ENCODE results near the gene DPYSL4.

The DPYSL4 gene

GRCh38 chr10:132229834-132230556 lies 43.2 kb downstream of the DPYSL4 start:
- no peak overlapping the region for H3K27ac ChIP-seq (ENCODE audit: insufficient read depth, low read depth, low read length, poor library complexity, severe bottlenecking)
- no peaks in the 10 kb centered on the region for H3K36me3 ChIP-seq (ENCODE audit: control insufficient read depth, insufficient read depth, low read length)
- peaks cover 7% of the 10 kb centered on the region for H3K4me1 ChIP-seq (ENCODE audit: control insufficient read depth, insufficient read depth, low read length)
- no peaks in the 10 kb centered on the region for H3K27me3 ChIP-seq (ENCODE audit: control insufficient read depth, insufficient read depth, low read length, poor library complexity, severe bottlenecking)
- no peak overlapping the region for H3K4me3 ChIP-seq (ENCODE audit: insufficient read depth, low read depth, low read length)
- H3K9me3 ChIP-seq (ENCODE audit: control insufficient read depth, low read length) = no peaks in the 10 kb centered on the region
- 83 to 84% methylated on average over 36 of the region's 36 CpGs for WGBS, 2 experiments

- H3K27ac ChIP-seq (ENCODE audit: insufficient read depth, low read depth, low read length, poor library complexity, severe bottlenecking) = no peak overlapping the region
- no peaks in the 10 kb centered on the region for H3K9me3 ChIP-seq (ENCODE audit: control insufficient read depth, low read length)
- peaks cover 7% of the 10 kb centered on the region for H3K4me1 ChIP-seq (ENCODE audit: control insufficient read depth, insufficient read depth, low read length)
- no peaks in the 10 kb centered on the region for H3K27me3 ChIP-seq (ENCODE audit: control insufficient read depth, insufficient read depth, low read length, poor library complexity, severe bottlenecking)
- no peak overlapping the region for H3K4me3 ChIP-seq (ENCODE audit: insufficient read depth, low read depth, low read length)
- 86 to 88% methylated on average over 21 of the region's 21 CpGs for WGBS, 2 experiments
- H3K36me3 ChIP-seq (ENCODE audit: control insufficient read depth, insufficient read depth, low read length) = no peaks in the 10 kb centered on the region
Observed at GRCh38 chr10:132230557-132231210, 43.9 kb downstream of the DPYSL4 start.

GRCh38 chr10:132231656-132232022 lies 44.9 kb downstream of the DPYSL4 start:
- peaks cover 7% of the 10 kb centered on the region for H3K4me1 ChIP-seq (ENCODE audit: control insufficient read depth, insufficient read depth, low read length)
- no peak overlapping the region for H3K27ac ChIP-seq (ENCODE audit: insufficient read depth, low read depth, low read length, poor library complexity, severe bottlenecking)
- no peaks in the 10 kb centered on the region for H3K9me3 ChIP-seq (ENCODE audit: control insufficient read depth, low read length)
- H3K27me3 ChIP-seq (ENCODE audit: control insufficient read depth, insufficient read depth, low read length, poor library complexity, severe bottlenecking) = no peaks in the 10 kb centered on the region
- H3K36me3 ChIP-seq (ENCODE audit: control insufficient read depth, insufficient read depth, low read length) = no peaks in the 10 kb centered on the region
- H3K4me3 ChIP-seq (ENCODE audit: insufficient read depth, low read depth, low read length) = no peak overlapping the region
- 92 to 95% methylated on average over 13 of the region's 13 CpGs for WGBS, 2 experiments

- H3K27ac ChIP-seq (ENCODE audit: insufficient read depth, low read depth, low read length, poor library complexity, severe bottlenecking) = no peak overlapping the region
- peaks cover 10% of the 10 kb centered on the region for H3K4me1 ChIP-seq (ENCODE audit: control insufficient read depth, insufficient read depth, low read length)
- no peak overlapping the region for H3K4me3 ChIP-seq (ENCODE audit: insufficient read depth, low read depth, low read length)
- no peaks in the 10 kb centered on the region for H3K27me3 ChIP-seq (ENCODE audit: control insufficient read depth, insufficient read depth, low read length, poor library complexity, severe bottlenecking)
- no peaks in the 10 kb centered on the region for H3K36me3 ChIP-seq (ENCODE audit: control insufficient read depth, insufficient read depth, low read length)
- 91% methylated on average over 35 of the region's 35 CpGs for WGBS, 2 experiments
- H3K9me3 ChIP-seq (ENCODE audit: control insufficient read depth, low read length) = no peaks in the 10 kb centered on the region
Observed at GRCh38 chr10:132232023-132232951, 45.5 kb downstream of the DPYSL4 start.

GRCh38 chr10:132232981-132233380 lies 46.2 kb downstream of the DPYSL4 start:
- Histone ChIP-seq H3K4me3 (ENCODE audit: insufficient read depth, low read depth, low read length) (no peak overlapping the region), H3K9me3 (ENCODE audit: control insufficient read depth, low read length) (no peaks in the 10 kb centered on the region), H3K27ac (ENCODE audit: insufficient read depth, low read depth, low read length, poor library complexity, severe bottlenecking) (no peak overlapping the region), H3K36me3 (ENCODE audit: control insufficient read depth, insufficient read depth, low read length) (no peaks in the 10 kb centered on the region), H3K27me3 (ENCODE audit: control insufficient read depth, insufficient read depth, low read length, poor library complexity, severe bottlenecking) (no peaks in the 10 kb centered on the region), H3K4me1 (ENCODE audit: control insufficient read depth, insufficient read depth, low read length) (peaks cover 16% of the 10 kb centered on the region)
- 87 to 88% methylated on average over 9 of the region's 9 CpGs for WGBS, 2 experiments

- H3K27me3 ChIP-seq (ENCODE audit: control insufficient read depth, insufficient read depth, low read length, poor library complexity, severe bottlenecking) = no peaks in the 10 kb centered on the region
- H3K4me3 ChIP-seq (ENCODE audit: insufficient read depth, low read depth, low read length) = no peak overlapping the region
- peaks cover 19% of the 10 kb centered on the region for H3K4me1 ChIP-seq (ENCODE audit: control insufficient read depth, insufficient read depth, low read length)
- no peaks in the 10 kb centered on the region for H3K9me3 ChIP-seq (ENCODE audit: control insufficient read depth, low read length)
- H3K36me3 ChIP-seq (ENCODE audit: control insufficient read depth, insufficient read depth, low read length) = no peaks in the 10 kb centered on the region
- no peak overlapping the region for H3K27ac ChIP-seq (ENCODE audit: insufficient read depth, low read depth, low read length, poor library complexity, severe bottlenecking)
- WGBS, 2 experiments = 89% methylated on average over 18 of the region's 18 CpGs
Observed at GRCh38 chr10:132233501-132234085, 46.8 kb downstream of the DPYSL4 start.

GRCh38 chr10:132234860-132235259 lies 48.1 kb downstream of the DPYSL4 start:
- no peak overlapping the region for H3K4me3 ChIP-seq (ENCODE audit: insufficient read depth, low read depth, low read length)
- no peaks in the 10 kb centered on the region for H3K27me3 ChIP-seq (ENCODE audit: control insufficient read depth, insufficient read depth, low read length, poor library complexity, severe bottlenecking)
- H3K36me3 ChIP-seq (ENCODE audit: control insufficient read depth, insufficient read depth, low read length) = no peaks in the 10 kb centered on the region
- no peak overlapping the region for H3K27ac ChIP-seq (ENCODE audit: insufficient read depth, low read depth, low read length, poor library complexity, severe bottlenecking)
- no peaks in the 10 kb centered on the region for H3K9me3 ChIP-seq (ENCODE audit: control insufficient read depth, low read length)
- peaks cover 19% of the 10 kb centered on the region for H3K4me1 ChIP-seq (ENCODE audit: control insufficient read depth, insufficient read depth, low read length)
- 95 to 96% methylated on average over 6 of the region's 6 CpGs for WGBS, 2 experiments

GRCh38 chr10:132236161-132236560 lies 49.4 kb downstream of the DPYSL4 start:
- H3K27me3 ChIP-seq (ENCODE audit: control insufficient read depth, insufficient read depth, low read length, poor library complexity, severe bottlenecking) = no peaks in the 10 kb centered on the region
- H3K36me3 ChIP-seq (ENCODE audit: control insufficient read depth, insufficient read depth, low read length) = no peaks in the 10 kb centered on the region
- H3K27ac ChIP-seq (ENCODE audit: insufficient read depth, low read depth, low read length, poor library complexity, severe bottlenecking) = no peak overlapping the region
- no peaks in the 10 kb centered on the region for H3K9me3 ChIP-seq (ENCODE audit: control insufficient read depth, low read length)
- H3K4me3 ChIP-seq (ENCODE audit: insufficient read depth, low read depth, low read length) = no peak overlapping the region
- 94% methylated on average over 21 of the region's 21 CpGs for WGBS, 2 experiments
- peaks cover 14% of the 10 kb centered on the region for H3K4me1 ChIP-seq (ENCODE audit: control insufficient read depth, insufficient read depth, low read length)

- H3K27ac ChIP-seq (ENCODE audit: insufficient read depth, low read depth, low read length, poor library complexity, severe bottlenecking) = no peak overlapping the region
- no peaks in the 10 kb centered on the region for H3K9me3 ChIP-seq (ENCODE audit: control insufficient read depth, low read length)
- H3K4me3 ChIP-seq (ENCODE audit: insufficient read depth, low read depth, low read length) = no peak overlapping the region
- peaks cover 12% of the 10 kb centered on the region for H3K4me1 ChIP-seq (ENCODE audit: control insufficient read depth, insufficient read depth, low read length)
- WGBS, 2 experiments = 95 to 97% methylated on average over 13 of the region's 13 CpGs
- H3K27me3 ChIP-seq (ENCODE audit: control insufficient read depth, insufficient read depth, low read length, poor library complexity, severe bottlenecking) = no peaks in the 10 kb centered on the region
- H3K36me3 ChIP-seq (ENCODE audit: control insufficient read depth, insufficient read depth, low read length) = no peaks in the 10 kb centered on the region
Observed at GRCh38 chr10:132236881-132237280, 50.1 kb downstream of the DPYSL4 start.

- WGBS, 2 experiments = 81 to 83% methylated on average over 15 of the region's 15 CpGs
- H3K27ac ChIP-seq (ENCODE audit: insufficient read depth, low read depth, low read length, poor library complexity, severe bottlenecking) = no peak overlapping the region
- no peaks in the 10 kb centered on the region for H3K36me3 ChIP-seq (ENCODE audit: control insufficient read depth, insufficient read depth, low read length)
- H3K4me1 ChIP-seq (ENCODE audit: control insufficient read depth, insufficient read depth, low read length) = peaks cover 15% of the 10 kb centered on the region
- no peaks in the 10 kb centered on the region for H3K9me3 ChIP-seq (ENCODE audit: control insufficient read depth, low read length)
- H3K4me3 ChIP-seq (ENCODE audit: insufficient read depth, low read depth, low read length) = no peak overlapping the region
- no peaks in the 10 kb centered on the region for H3K27me3 ChIP-seq (ENCODE audit: control insufficient read depth, insufficient read depth, low read length, poor library complexity, severe bottlenecking)
Observed at GRCh38 chr10:132237396-132237795, 50.6 kb downstream of the DPYSL4 start.
